GM20000 (cell line): ENCODE measurements around the gene SLC22A1.
"Not testable (repeated sequence)": the region's sequence is repeated elsewhere in the genome, so short reads cannot be mapped to it uniquely, and the experiment has no call there.

ENCODE experiments used
- DNase-seq: peaks from one replicate; pipeline ENCODE4 v3.0.0; 2012; ENCODE audit warnings: low spot score
- CTCF ChIP-seq: IDR thresholded peaks from 2 replicates; pipeline ENCODE4 v1.5.1; 2012; ENCODE audit warnings: mild to moderate bottlenecking, control low read depth; ENCODE audit errors: extremely low read depth, missing control alignments

Gene SLC22A1

DNA sequence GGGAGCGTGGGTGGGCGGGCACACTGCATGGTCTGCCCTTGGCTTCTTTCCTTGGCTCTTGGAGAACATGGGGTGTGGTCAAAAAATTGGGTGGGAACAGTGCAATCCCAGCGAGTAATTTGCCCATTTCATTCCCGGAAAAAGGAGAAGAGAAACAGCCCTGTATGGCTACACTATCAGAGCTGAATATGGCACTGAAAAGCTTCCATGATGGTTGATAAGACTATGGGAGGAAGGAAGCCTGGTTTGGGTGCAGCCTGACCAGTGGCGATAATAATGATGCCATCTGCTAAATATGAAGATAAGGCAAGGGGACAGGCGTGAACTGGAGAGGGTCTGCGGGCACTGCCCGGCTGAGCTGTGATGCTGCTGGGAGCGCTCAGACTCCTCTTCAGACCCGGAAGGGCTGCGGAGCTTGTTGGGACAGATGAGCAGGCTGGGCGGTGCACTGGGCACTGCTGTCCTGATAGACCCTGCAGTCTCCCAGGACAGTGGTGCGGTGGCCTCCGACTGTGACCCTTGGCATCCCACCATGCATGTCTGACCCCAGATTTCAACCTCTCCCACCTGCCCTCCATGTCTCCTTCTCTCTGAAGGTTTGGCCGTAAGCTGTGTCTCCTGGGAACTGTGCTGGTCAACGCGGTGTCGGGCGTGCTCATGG lies 10.2 kb downstream of the SLC22A1 start:
- DNase-seq: no peak
- TF ChIP-seq CTCF: no peak

DNA sequence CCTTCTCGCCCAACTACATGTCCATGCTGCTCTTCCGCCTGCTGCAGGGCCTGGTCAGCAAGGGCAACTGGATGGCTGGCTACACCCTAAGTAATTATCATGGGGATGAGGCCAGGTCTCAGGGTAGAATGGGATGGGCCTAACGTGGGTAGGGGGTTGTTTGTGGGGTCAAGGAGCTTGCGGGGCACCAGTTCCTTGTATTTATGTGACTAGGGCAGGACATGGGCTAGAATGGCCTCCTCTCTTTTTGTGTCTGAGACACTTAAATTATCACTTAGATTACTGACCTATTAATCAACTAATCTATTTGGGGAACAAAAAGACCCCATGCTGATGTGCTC lies 10.7 kb downstream of the SLC22A1 start:
- DNase-seq: no peak
- TF ChIP-seq CTCF: no peak

GRCh38 chr6:160132776-160133338 lies 11.2 kb downstream of the SLC22A1 start:
- no peak for DNase-seq
- TF ChIP-seq CTCF: no peak

- TF ChIP-seq CTCF: no peak
- DNase-seq: no peak
These were observed 12.1 kb downstream of the SLC22A1 start for GRCh38 chr6:160133441-160134336.

DNA sequence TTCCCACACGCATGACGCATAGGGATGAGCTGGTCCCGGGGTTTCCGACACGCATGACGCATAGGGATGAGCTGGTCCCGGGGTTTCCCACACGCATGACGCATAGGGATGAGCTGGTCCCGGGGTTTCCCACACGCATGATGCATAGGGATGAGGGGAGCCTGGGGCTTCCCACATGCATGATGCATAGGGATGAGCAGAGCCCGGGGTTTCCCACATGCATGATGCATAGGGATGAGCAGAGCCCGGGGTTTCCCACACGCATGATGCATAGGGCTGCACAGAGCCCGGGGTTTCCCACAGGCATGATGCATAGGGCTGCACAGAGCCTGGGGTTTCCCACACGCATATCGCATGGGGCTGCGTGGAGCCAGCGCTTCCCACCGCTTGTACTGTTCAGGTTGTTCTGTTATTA lies 12.7 kb downstream of the SLC22A1 start:
- not testable (repeated sequence) for DNase-seq

- TF ChIP-seq CTCF: no peak
These were observed 13.3 kb downstream of the SLC22A1 start for GRCh38 chr6:160134779-160135547.

GRCh38 chr6:160135907-160136655 lies 14.5 kb downstream of the SLC22A1 start:
- DNase-seq: no peak
- no peak for TF ChIP-seq CTCF

More at GRCh38 chr6:160134779-160135547, 13.3 kb downstream of the SLC22A1 start:
- DNase-seq: no peak
